ENCODE measurements around the gene BCL6. TPM values are rescaled to one million over a fixed set of nuclear protein-coding genes. Genes with fewer than 3 reads are reported as not detected.

The BCL6 gene
- total and polyA plus RNA-seq, 2 of the 8 experiments (the other 6 are each of a cell fraction or from before 2014, with no cell fraction given) = 5.7 to 10.4 TPM

DNA sequence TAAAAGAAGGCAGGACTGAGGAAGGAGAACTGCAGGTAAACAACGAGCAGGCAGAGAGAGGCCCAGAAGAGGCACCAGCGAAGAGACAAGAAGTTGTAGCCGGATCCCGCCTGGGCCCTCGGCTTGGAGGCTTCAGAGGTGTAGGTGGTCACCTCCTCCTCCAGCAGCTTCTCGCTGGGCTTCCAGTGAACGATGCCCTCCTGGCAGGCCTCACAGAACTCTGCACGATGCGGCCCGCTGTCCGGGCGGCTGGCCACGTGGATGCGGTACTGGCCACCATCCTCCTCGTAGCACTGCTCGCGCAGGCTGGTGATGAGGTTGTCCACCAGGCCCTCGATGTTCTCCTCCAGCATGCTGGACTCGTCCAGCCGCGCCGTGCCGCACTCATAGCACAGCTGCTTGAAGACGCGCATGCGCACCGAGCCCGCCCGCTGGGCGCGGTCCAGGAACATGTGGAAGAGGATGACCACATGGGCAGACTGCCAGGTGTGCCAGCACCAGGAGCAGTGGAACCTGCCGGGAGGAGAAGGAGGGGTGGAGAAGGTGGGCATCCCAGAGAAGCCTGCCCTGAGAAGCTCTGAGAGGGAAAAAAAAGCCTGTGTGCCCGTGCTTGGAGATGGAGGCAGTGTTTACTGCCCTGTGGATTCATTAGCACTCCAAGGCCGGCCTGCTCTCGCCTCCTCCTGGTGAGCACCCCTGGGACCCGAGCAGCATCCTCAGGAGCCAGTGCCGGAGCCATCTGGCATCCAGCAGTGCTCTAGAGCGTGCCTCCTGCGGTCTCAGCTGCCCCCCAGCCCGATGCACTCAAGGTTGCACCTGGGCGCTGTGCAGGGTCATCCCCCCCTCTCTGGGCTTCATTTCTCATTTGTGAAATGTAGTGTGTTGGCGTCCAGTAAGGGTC is 46.5 kb downstream of the BCL6 start:
- Histone ChIP-seq H3K9ac (replicated peaks in 1 of 4; ENCODE audit: extremely low read depth in 1 of 4, low read depth in 3 of 4, low read length in 3 of 4) (no peak overlapping the region), H3K79me2 (ENCODE audit: control insufficient read depth in 1 of 2, insufficient read depth in 2 of 2, low read length in 2 of 2) (no peaks in the 10 kb centered on the region), H3K4me2 (ENCODE audit: insufficient read depth in 1 of 2, low read depth in 2 of 2, low read length in 2 of 2) (no peak overlapping the region), H3K27me3 (replicated peaks in 1 of 4; ENCODE audit: control insufficient read depth in 3 of 4, extremely low read depth in 1 of 4, insufficient read depth in 3 of 4, low read length in 3 of 4) (no peaks in the 10 kb centered on the region), H4K8ac (ENCODE audit: extremely low read depth, insufficient read depth, low read length) (no peak overlapping the region), H4K91ac (replicated peaks; ENCODE audit: insufficient read length, low read length) (no peak overlapping the region), H2AK5ac (ENCODE audit: low read depth, low read length) (no peak overlapping the region), H3K23ac (ENCODE audit: insufficient read length) (no peak overlapping the region), H3K4me1 (replicated peaks in 1 of 4; ENCODE audit: control insufficient read depth in 3 of 4, insufficient read depth in 4 of 4, low read length in 3 of 4) (no peaks in the 10 kb centered on the region), H3K23me2 (ENCODE audit: low read depth, low read length) (no peaks in the 10 kb centered on the region), H3K27ac (ENCODE audit: low read depth, low read length) (no peak overlapping the region), H4K20me1 (replicated peaks in 1 of 2; ENCODE audit: control insufficient read depth in 1 of 2, insufficient read depth in 2 of 2, low read length in 2 of 2) (no peaks in the 10 kb centered on the region), H3K36me3 (ENCODE audit: control insufficient read depth in 2 of 4, insufficient read depth in 4 of 4, low read length in 3 of 4) (no peaks in the 10 kb centered on the region), H2BK5ac (ENCODE audit: low read depth, low read length) (no peak overlapping the region), H3K4me3 (ENCODE audit: extremely low read depth in 1 of 4, insufficient read depth in 2 of 4, low read depth in 3 of 4, low read length in 4 of 4) (no peak overlapping the region), H2BK12ac (ENCODE audit: low read depth, low read length) (no peak overlapping the region), H2AFZ (ENCODE audit: low read length) (no peak overlapping the region), H3K4ac (replicated peaks; ENCODE audit: insufficient read length, low read depth, low read length) (no peak overlapping the region), H3K79me1 (ENCODE audit: low read depth, low read length) (no peaks in the 10 kb centered on the region), H3K56ac (replicated peaks; ENCODE audit: insufficient read length, low read depth, low read length) (no peak overlapping the region), H2BK120ac (replicated peaks; ENCODE audit: low read depth, low read length) (no peak overlapping the region), H3K18ac (ENCODE audit: extremely low read depth, low read length) (no peak overlapping the region), H2BK15ac (ENCODE audit: low read length) (no peak overlapping the region), H2BK20ac (ENCODE audit: low read length) (no peak overlapping the region), H3K9me3 (ENCODE audit: insufficient read depth in 2 of 2, low read depth in 1 of 2, low read length in 1 of 2) (no peaks in the 10 kb centered on the region), H4K5ac (ENCODE audit: insufficient read length, low read depth, low read length) (no peak overlapping the region), H3K14ac (ENCODE audit: insufficient read length) (no peak overlapping the region)
- ChIA-PET CTCF (ENCODE audit: partially characterized antibody) (interaction anchor here (1.4 to 2.1 kb wide), 2 partner anchors 20 to 379 kb away, joined by 3 to 12 read pairs; no protein-coding TSS in a partner anchor), POLR2A (ENCODE audit: partially characterized antibody) (no interaction called here)
- no peak for FAIRE-seq
- 95% methylated on average over 32 of the region's 42 CpGs; no CpG with 5 or more reads in 1 of the 2 experiments for WGBS, 2 experiments (ENCODE audit: extremely low coverage in 1 of 2, insufficient coverage in 1 of 2, insufficient read length in 1 of 2, insufficient replicate concordance in 2 of 2, low coverage in 1 of 2, low lambda C conversion rate in 2 of 2, missing lambda C conversion rate in 1 of 2)
- no peak for DNase-seq (ENCODE audit: low read depth in 1 of 2, low spot score in 2 of 2)
- no peak for TF ChIP-seq CBX5 (IDR thresholded peaks at IDR 0.05; ENCODE audit: low read depth, low read length)
- no peak for TF ChIP-seq SRF (IDR thresholded peaks at IDR 0.05; ENCODE audit: low read depth, low read length)
- TF ChIP-seq SUZ12 (IDR thresholded peaks at IDR 0.05; ENCODE audit: low read length) = no peak
- no peak for TF ChIP-seq JUND (IDR thresholded peaks at IDR 0.05; ENCODE audit: low read length)
- TF ChIP-seq SP2 (IDR thresholded peaks at IDR 0.05; ENCODE audit: low read length) = no peak
- no peak for TF ChIP-seq HDAC6 (IDR thresholded peaks at IDR 0.05; ENCODE audit: low read depth, low read length)
- no peak for TF ChIP-seq KDM4A (IDR thresholded peaks at IDR 0.05; ENCODE audit: low read depth, low read length, severe bottlenecking)
